HepG2 (cell line): Measurements from ENCODE around the gene LDLRAD4. TPM values are rescaled to one million over a fixed set of nuclear protein-coding genes. Genes with fewer than 3 reads are reported as not detected.

Experiments
- BRCA1 ChIP-seq: sonication (generic); formaldehyde crosslinking; IDR thresholded peaks from 2 replicates; pipeline ENCODE4 v1.4.0; 2020; ENCODE audit warnings: missing genetic modification reagents
- BRF2 ChIP-seq: sonication (generic); formaldehyde crosslinking; IDR thresholded peaks from 2 replicates; pipeline ENCODE4 v1.8.1; 2022; ENCODE audit warnings: mild to moderate bottlenecking, missing genetic modification reagents
- CEBPB ChIP-seq: IDR thresholded peaks from 2 replicates; pipeline ENCODE4 v1.6.1; 2011; ENCODE audit warnings: low read depth, low read length, improper control_type of control experiment, borderline replicate concordance
- CHD4 ChIP-seq: fragments of 200-600 bp; sonication (generic); IDR thresholded peaks from 2 replicates; pipeline ENCODE4 v1.7.0; 2017; ENCODE audit warnings: mild to moderate bottlenecking, low read length, borderline replicate concordance
- DBP ChIP-seq: sonication (generic); formaldehyde crosslinking; IDR thresholded peaks from 2 replicates; pipeline ENCODE4 v1.4.0; 2020; ENCODE audit warnings: missing genetic modification reagents; ENCODE audit errors: not compliant biosample characterization
- EHMT2 ChIP-seq: fragments of 200-600 bp; sonication (generic); IDR thresholded peaks from 2 replicates; pipeline ENCODE4 v1.7.0; 2017; ENCODE audit warnings: antibody characterized with exemption, low read depth, low read length, borderline replicate concordance
- HDAC1 ChIP-seq: sonication (generic); formaldehyde crosslinking; IDR thresholded peaks from 2 replicates; pipeline ENCODE4 v1.5.1; 2020; ENCODE audit warnings: mild to moderate bottlenecking, missing genetic modification reagents
- IKZF5 ChIP-seq: IDR thresholded peaks from 2 replicates; pipeline ENCODE4 v1.6.1; 2018; ENCODE audit warnings: missing genetic modification reagents, mild to moderate bottlenecking, missing compliant biosample characterization
- MTA1 ChIP-seq: sonication (generic); formaldehyde crosslinking; IDR thresholded peaks from 2 replicates; pipeline ENCODE4 v1.4.0; 2020; ENCODE audit warnings: missing genetic modification reagents, mild to moderate bottlenecking, borderline replicate concordance
- MXD4 ChIP-seq: IDR thresholded peaks from 2 replicates; pipeline ENCODE4 v1.6.1; 2016; ENCODE audit warnings: mild to moderate bottlenecking, missing biosample characterization, missing genetic modification reagents
- NFYC ChIP-seq: IDR thresholded peaks from 2 replicates; pipeline ENCODE4 v1.6.1; 2016; ENCODE audit warnings: missing genetic modification reagents, missing compliant biosample characterization
- PCBP2 ChIP-seq: fragments of 200-400 bp; formaldehyde crosslinking; optimal IDR thresholded peaks from 2 replicates; pipeline ENCODE3; 2018; ENCODE audit warnings: low read length, low read depth; ENCODE audit not compliant: poor library complexity, severe bottlenecking
- SAP130 ChIP-seq: IDR thresholded peaks from 2 replicates; pipeline ENCODE4 v1.6.1; 2016; ENCODE audit warnings: low read depth
- SOX13 ChIP-seq, 3 experiments: fragments of 450-650 bp in 1 of 3; sonication (generic) in 1 of 3; formaldehyde crosslinking in 1 of 3; IDR thresholded peaks in 2 of 3; conservative IDR thresholded peaks in 1 of 3; 2 replicates each; pipeline versions ENCODE4 v1.5.0 to v1.6.1; 2016 to 2020; ENCODE audit warnings: antibody characterized with exemption in 1 of 3, mild to moderate bottlenecking in 1 of 3, missing compliant biosample characterization in 1 of 3, missing genetic modification reagents in 1 of 3, moderate library complexity in 1 of 3
- SRF ChIP-seq: IDR thresholded peaks from 2 replicates; pipeline ENCODE4 v1.6.1; 2011; ENCODE audit warnings: mild to moderate bottlenecking, low read depth, low read length, moderate library complexity
- THAP9 ChIP-seq: sonication (generic); formaldehyde crosslinking; IDR thresholded peaks from 2 replicates; pipeline ENCODE4; 2020; ENCODE audit warnings: missing genetic modification reagents, mild to moderate bottlenecking, borderline replicate concordance
- ZFAT ChIP-seq: sonication (generic); formaldehyde crosslinking; conservative IDR thresholded peaks from 2 replicates; pipeline ENCODE4 v1.8.1; 2023; ENCODE audit warnings: missing genetic modification reagents, inconsistent platforms
- ZMYM4 ChIP-seq: sonication (generic); formaldehyde crosslinking; IDR thresholded peaks from 2 replicates; pipeline ENCODE4 v1.8.1; 2023; ENCODE audit warnings: mild to moderate bottlenecking, missing genetic modification reagents
- ZNF383 ChIP-seq: sonication (generic); formaldehyde crosslinking; IDR thresholded peaks from 2 replicates; pipeline ENCODE4 v1.4.0; 2020; ENCODE audit warnings: missing genetic modification reagents, mild to moderate bottlenecking, borderline replicate concordance
- ZNF543 ChIP-seq: sonication (generic); formaldehyde crosslinking; IDR thresholded peaks from 2 replicates; pipeline ENCODE4 v1.4.0; 2020; ENCODE audit warnings: mild to moderate bottlenecking, missing genetic modification reagents
- ZNF644 ChIP-seq: IDR thresholded peaks from 2 replicates; pipeline ENCODE4 v1.6.1; 2016; ENCODE audit warnings: low read depth
- ZNF839 ChIP-seq: sonication (generic); formaldehyde crosslinking; IDR thresholded peaks from 2 replicates; pipeline ENCODE4 v1.4.0; 2020; ENCODE audit warnings: missing genetic modification reagents, mild to moderate bottlenecking, borderline replicate concordance
- ZZZ3 ChIP-seq: sonication (generic); formaldehyde crosslinking; IDR thresholded peaks from 2 replicates; pipeline ENCODE4 v1.4.0; 2020; ENCODE audit warnings: missing genetic modification reagents, mild to moderate bottlenecking, borderline replicate concordance
- polyA plus RNA-seq, 8 experiments: library from polyadenylated mRNA; depleted of rRNA in 3 of 8; stranded (reverse) in 7 of 8; unstranded in 1 of 8; fragments of >200 nt; fragmentation: Illumina TruSeq in 4 of 8; extraction: Trizol in 4 of 8; gene quantifications; 2 replicates each; pipeline versions ENCODE4 v1.2.1 to v1.2.3, GENCODE V29; 2011 to 2016; ENCODE audit warnings: low read depth in 4 of 8, missing spikeins in 1 of 8, mixed read lengths in 1 of 8; ENCODE audit not compliant: insufficient read depth in 1 of 8
- total RNA-seq, 5 experiments: library from RNA; depleted of rRNA; stranded (reverse); fragments of >200 nt; fragmentation: Illumina TruSeq; extraction: Trizol; gene quantifications; 2 replicates each; pipeline ENCODE4 v1.2.3, GENCODE V29; 2016; ENCODE audit warnings: low read depth in 1 of 5

Gene LDLRAD4
- total and polyA plus RNA-seq, 2 of the 13 experiments (the other 11 are each of a cell fraction or from before 2014, with no cell fraction given) = 13.6 to 20.9 TPM

GRCh38 chr18:13418013-13418710 is 199.6 kb downstream of the LDLRAD4 start (continued):
- TF ChIP-seq SOX13 (IDR thresholded peaks at IDR 0.05) (no peak), SOX13 (CRISPR knock-in tag; conservative IDR thresholded peaks at IDR 0.05 in 1 of 2, IDR thresholded peaks at IDR 0.05 in 1 of 2) (peak in 1 of 2 experiments; percentile 18; a peak in 1 of 4 replicates), CEBPB (peak; percentile 78), ZNF383 (CRISPR knock-in tag) (no peak), NFYC (CRISPR knock-in tag) (no peak), MXD4 (CRISPR knock-in tag) (no peak), ZFAT (CRISPR knock-in tag) (no peak), ZNF543 (CRISPR knock-in tag) (no peak), THAP9 (CRISPR knock-in tag) (no peak), ZMYM4 (CRISPR knock-in tag) (peak; percentile 59), EHMT2 (peak; percentile 80; the same call in 1 of the 2 replicates), DBP (CRISPR knock-in tag) (no peak), CHD4 (peak; percentile 35; the same call in 1 of the 2 replicates), SRF (no peak), ZZZ3 (no peak), PCBP2 (no peak), MTA1 (no peak), SAP130 (CRISPR knock-in tag) (peak; percentile 56; the same call in 1 of the 2 replicates), BRF2 (no peak), BRCA1 (CRISPR knock-in tag) (no peak), HDAC1 (CRISPR knock-in tag) (peak; percentile 50; the same call in 1 of the 2 replicates), IKZF5 (CRISPR knock-in tag) (no peak), ZNF644 (0 out of 2 replicates have a peak, but pooled peaks have one; percentile 37), ZNF839 (CRISPR knock-in tag) (no peak)
